Testis (tissue), 2 donors: ENCODE data around the gene UBALD1.

ENCODE experiments used
- POLR2A ChIP-seq: fragments of 450-650 bp; IDR thresholded peaks from one replicate; pipeline ENCODE4 v1.6.1; 2017; ENCODE audit warnings: antibody characterized with exemption, mild to moderate bottlenecking, moderate library complexity
- TF ChIP-seq, protein P1 (sequence below), 3 experiments: fragments of 450-650 bp in 2 of 3; fragments of 200-600 bp in 1 of 3; sonication (generic) in 1 of 3; IDR thresholded peaks; one replicate each; pipeline ENCODE4 v1.5.1; 2016 to 2019; ENCODE audit warnings: antibody characterized with exemption in 3 of 3, mild to moderate bottlenecking in 2 of 3, moderate library complexity in 1 of 3

DNA sequence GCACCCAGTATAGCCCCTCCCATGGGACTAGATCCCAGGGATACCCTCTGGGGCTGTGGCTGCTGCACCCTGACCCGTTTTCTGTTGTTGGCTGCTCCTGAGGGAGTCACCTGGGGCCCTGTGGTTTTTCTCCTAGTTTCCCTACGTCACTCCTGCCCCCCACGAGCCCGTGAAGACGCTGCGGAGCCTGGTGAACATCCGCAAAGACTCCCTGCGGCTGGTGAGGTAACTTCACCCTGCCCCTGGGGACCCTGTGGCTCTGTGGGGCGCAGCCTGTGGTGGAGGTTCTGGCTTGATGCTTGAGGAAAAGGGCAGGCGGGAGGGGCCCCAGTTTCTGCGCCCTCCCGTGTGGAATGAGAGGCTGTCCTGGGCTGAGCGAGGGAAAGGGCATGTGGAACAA is 37.1 kb upstream of the UBALD1 start:
- TF ChIP-seq, protein P1, sequence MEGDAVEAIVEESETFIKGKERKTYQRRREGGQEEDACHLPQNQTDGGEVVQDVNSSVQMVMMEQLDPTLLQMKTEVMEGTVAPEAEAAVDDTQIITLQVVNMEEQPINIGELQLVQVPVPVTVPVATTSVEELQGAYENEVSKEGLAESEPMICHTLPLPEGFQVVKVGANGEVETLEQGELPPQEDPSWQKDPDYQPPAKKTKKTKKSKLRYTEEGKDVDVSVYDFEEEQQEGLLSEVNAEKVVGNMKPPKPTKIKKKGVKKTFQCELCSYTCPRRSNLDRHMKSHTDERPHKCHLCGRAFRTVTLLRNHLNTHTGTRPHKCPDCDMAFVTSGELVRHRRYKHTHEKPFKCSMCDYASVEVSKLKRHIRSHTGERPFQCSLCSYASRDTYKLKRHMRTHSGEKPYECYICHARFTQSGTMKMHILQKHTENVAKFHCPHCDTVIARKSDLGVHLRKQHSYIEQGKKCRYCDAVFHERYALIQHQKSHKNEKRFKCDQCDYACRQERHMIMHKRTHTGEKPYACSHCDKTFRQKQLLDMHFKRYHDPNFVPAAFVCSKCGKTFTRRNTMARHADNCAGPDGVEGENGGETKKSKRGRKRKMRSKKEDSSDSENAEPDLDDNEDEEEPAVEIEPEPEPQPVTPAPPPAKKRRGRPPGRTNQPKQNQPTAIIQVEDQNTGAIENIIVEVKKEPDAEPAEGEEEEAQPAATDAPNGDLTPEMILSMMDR (IDR thresholded peaks at IDR 0.05): no peak
- no peak for TF ChIP-seq POLR2A
